Measurements from ENCODE around the gene PDE9A.

PDE9A gene

GRCh38 chr21:42688841-42689371, 35.5 kb downstream of the PDE9A start:
- Histone ChIP-seq H3K9me3 (ENCODE audit: control insufficient read depth in 2 of 2, low read length in 2 of 2) (no peaks in the 10 kb centered on the region), H3K27ac (ENCODE audit: low read depth in 2 of 2, low read length in 2 of 2) (no peak overlapping the region), H3K36me3 (ENCODE audit: control insufficient read depth in 2 of 2, insufficient read depth in 2 of 2, low read length in 2 of 2) (peaks cover 17 to 28% of the 10 kb centered on the region in 2 donors), H3K4me1 (ENCODE audit: control insufficient read depth in 2 of 2, insufficient read depth in 2 of 2, low read length in 2 of 2) (no peaks in the 10 kb centered on the region), H3K9ac (ENCODE audit: low read depth in 1 of 2, low read length in 2 of 2) (no peak overlapping the region), H3K4me3 (ENCODE audit: low read length in 2 of 2) (no peak overlapping the region), H3K27me3 (ENCODE audit: control insufficient read depth in 2 of 2, insufficient read depth in 2 of 2, low read length in 2 of 2) (no peaks in the 10 kb centered on the region)

DNA sequence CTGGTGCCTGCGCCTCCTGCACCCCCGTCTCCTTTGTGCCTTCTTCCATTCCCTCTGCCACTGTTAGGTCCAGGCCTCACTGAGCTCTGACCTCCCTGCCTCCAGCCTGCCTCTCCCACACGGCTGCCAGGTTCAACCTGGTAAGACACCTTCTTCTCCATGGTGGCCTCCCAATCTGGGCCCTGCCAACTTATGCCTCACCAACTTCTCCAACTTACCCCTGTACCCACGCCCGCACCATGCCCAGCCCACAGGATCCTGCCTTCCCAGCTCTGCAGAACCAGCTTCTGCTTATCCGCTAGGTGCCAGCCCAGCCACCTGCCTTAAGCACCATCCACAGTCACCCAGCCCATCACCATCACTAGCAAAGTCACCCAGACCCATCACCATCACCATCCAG, 37.2 kb downstream of the PDE9A start:
- no peaks in the 10 kb centered on the region for H3K4me1 ChIP-seq (ENCODE audit: control insufficient read depth in 2 of 2, insufficient read depth in 2 of 2, low read length in 2 of 2)
- H3K27me3 ChIP-seq (ENCODE audit: control insufficient read depth in 2 of 2, insufficient read depth in 2 of 2, low read length in 2 of 2): no peaks in the 10 kb centered on the region
- H3K4me3 ChIP-seq (ENCODE audit: low read length in 2 of 2): no peak overlapping the region
- H3K9ac ChIP-seq (ENCODE audit: low read depth in 1 of 2, low read length in 2 of 2): no peak overlapping the region
- no peak overlapping the region for H3K27ac ChIP-seq (ENCODE audit: low read depth in 2 of 2, low read length in 2 of 2)
- no peaks in the 10 kb centered on the region for H3K9me3 ChIP-seq (ENCODE audit: control insufficient read depth in 2 of 2, low read length in 2 of 2)
- peaks cover 15 to 30% of the 10 kb centered on the region in 2 donors for H3K36me3 ChIP-seq (ENCODE audit: control insufficient read depth in 2 of 2, insufficient read depth in 2 of 2, low read length in 2 of 2)

- H3K9me3 ChIP-seq (ENCODE audit: control insufficient read depth in 2 of 2, low read length in 2 of 2): no peaks in the 10 kb centered on the region
- H3K9ac ChIP-seq (ENCODE audit: low read depth in 1 of 2, low read length in 2 of 2): no peak overlapping the region
- H3K4me3 ChIP-seq (ENCODE audit: low read length in 2 of 2): no peak overlapping the region
- no peak overlapping the region for H3K27ac ChIP-seq (ENCODE audit: low read depth in 2 of 2, low read length in 2 of 2)
- peaks cover 15 to 30% of the 10 kb centered on the region in 2 donors for H3K36me3 ChIP-seq (ENCODE audit: control insufficient read depth in 2 of 2, insufficient read depth in 2 of 2, low read length in 2 of 2)
- H3K4me1 ChIP-seq (ENCODE audit: control insufficient read depth in 2 of 2, insufficient read depth in 2 of 2, low read length in 2 of 2): no peaks in the 10 kb centered on the region
- no peaks in the 10 kb centered on the region for H3K27me3 ChIP-seq (ENCODE audit: control insufficient read depth in 2 of 2, insufficient read depth in 2 of 2, low read length in 2 of 2)
Observed at GRCh38 chr21:42691901-42692559, 38.6 kb downstream of the PDE9A start.

GRCh38 chr21:42692688-42693087, 39.3 kb downstream of the PDE9A start:
- no peaks in the 10 kb centered on the region for H3K9me3 ChIP-seq (ENCODE audit: control insufficient read depth in 2 of 2, low read length in 2 of 2)
- no peak overlapping the region for H3K9ac ChIP-seq (ENCODE audit: low read depth in 1 of 2, low read length in 2 of 2)
- H3K27me3 ChIP-seq (ENCODE audit: control insufficient read depth in 2 of 2, insufficient read depth in 2 of 2, low read length in 2 of 2): no peaks in the 10 kb centered on the region
- H3K4me1 ChIP-seq (ENCODE audit: control insufficient read depth in 2 of 2, insufficient read depth in 2 of 2, low read length in 2 of 2): no peaks in the 10 kb centered on the region
- no peak overlapping the region for H3K27ac ChIP-seq (ENCODE audit: low read depth in 2 of 2, low read length in 2 of 2)
- H3K36me3 ChIP-seq (ENCODE audit: control insufficient read depth in 2 of 2, insufficient read depth in 2 of 2, low read length in 2 of 2): peaks cover 16 to 29% of the 10 kb centered on the region in 2 donors
- no peak overlapping the region for H3K4me3 ChIP-seq (ENCODE audit: low read length in 2 of 2)

DNA sequence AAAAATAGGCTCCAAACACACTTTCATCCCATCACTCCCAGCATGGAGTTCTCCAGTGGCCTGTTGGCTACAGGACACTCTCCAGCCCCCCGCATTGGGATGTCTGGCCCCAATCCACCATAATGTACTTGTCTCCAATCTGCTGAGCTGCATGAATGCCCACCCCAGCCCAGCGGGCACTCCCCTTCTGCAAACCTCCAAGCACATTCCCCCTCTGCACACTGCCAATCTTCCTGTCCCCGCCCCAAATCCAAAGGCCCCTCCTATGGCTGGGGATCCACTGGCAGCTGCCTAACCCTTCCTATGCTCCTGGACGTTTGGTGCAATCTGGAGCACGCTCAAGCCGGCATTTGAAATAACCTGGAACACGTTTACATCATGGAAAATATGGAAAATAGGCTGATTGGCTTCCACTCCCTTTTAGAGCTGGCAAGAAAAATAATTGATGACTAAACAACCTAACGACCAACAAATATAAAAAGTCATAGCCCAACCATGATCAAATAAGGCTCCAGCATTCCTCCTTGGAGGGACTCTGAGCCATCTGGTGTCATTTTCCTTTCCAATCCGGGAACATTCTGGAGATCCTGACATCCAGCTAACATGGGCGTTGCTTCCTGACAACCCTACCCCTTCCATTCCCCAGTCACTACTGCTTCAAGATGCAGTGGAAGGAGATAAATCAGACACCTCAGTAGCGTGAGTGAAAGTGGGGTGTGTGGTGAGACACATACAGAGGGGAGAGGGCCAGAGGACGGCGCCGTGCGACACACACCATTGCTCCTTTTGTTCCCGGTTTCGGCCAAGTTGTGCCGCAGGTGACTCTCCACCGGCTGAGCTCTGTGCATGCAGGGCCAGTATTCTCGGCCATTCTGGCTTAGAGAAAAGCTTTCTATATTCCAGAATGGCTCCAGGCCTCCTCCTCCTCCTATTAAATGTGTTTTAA, 41.6 kb downstream of the PDE9A start:
- H3K27ac ChIP-seq (ENCODE audit: low read depth in 2 of 2, low read length in 2 of 2): no peak overlapping the region
- H3K36me3 ChIP-seq (ENCODE audit: control insufficient read depth in 2 of 2, insufficient read depth in 2 of 2, low read length in 2 of 2): peaks cover 21% of the 10 kb centered on the region in 2 donors

DNA sequence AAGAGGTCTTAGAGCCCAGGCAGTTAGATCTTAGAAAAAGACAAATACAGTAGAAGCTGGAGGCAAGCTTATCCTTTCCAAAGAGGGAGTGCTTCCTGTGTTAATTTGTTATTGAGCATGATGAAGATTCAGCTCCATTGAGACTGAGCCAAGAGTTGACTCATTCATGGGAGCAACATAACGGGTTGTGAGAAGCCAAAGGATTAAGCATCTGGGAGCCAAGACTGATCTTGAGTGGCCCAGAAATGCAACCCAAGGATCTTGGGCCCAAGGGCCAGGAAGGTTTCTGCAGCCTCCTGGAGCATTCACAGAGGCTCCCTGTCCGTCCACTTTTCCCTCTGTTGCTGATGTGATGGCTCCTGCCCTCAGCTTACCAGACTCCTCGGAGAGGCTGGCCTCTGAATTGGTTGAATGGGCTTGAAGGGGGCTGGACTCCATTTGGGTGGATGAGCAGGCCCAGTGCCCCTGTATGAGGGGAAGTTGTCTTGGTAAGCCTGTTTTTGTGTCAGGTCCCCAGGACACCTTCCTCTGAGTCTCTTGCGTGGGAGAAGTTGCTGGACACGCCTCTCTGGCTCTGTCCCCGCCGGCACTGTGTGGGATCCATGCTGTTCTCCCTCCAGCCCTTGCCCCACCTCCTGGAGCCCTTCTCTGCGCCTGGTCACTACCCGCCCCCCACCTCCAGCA, 42.4 kb downstream of the PDE9A start:
- Histone ChIP-seq H3K27ac (ENCODE audit: low read depth in 2 of 2, low read length in 2 of 2) (no peak overlapping the region), H3K4me3 (ENCODE audit: low read length in 2 of 2) (no peak overlapping the region), H3K36me3 (ENCODE audit: control insufficient read depth in 2 of 2, insufficient read depth in 2 of 2, low read length in 2 of 2) (peaks cover 17 to 24% of the 10 kb centered on the region in 2 donors), H3K9ac (ENCODE audit: low read depth in 1 of 2, low read length in 2 of 2) (no peak overlapping the region), H3K9me3 (ENCODE audit: control insufficient read depth in 2 of 2, low read length in 2 of 2) (no peaks in the 10 kb centered on the region), H3K4me1 (ENCODE audit: control insufficient read depth in 2 of 2, insufficient read depth in 2 of 2, low read length in 2 of 2) (no peaks in the 10 kb centered on the region), H3K27me3 (ENCODE audit: control insufficient read depth in 2 of 2, insufficient read depth in 2 of 2, low read length in 2 of 2) (no peaks in the 10 kb centered on the region)

More for the DNA sequence above, 41.6 kb downstream of the PDE9A start:
- Histone ChIP-seq H3K27me3 (ENCODE audit: control insufficient read depth in 2 of 2, insufficient read depth in 2 of 2, low read length in 2 of 2) (no peaks in the 10 kb centered on the region), H3K9ac (ENCODE audit: low read depth in 1 of 2, low read length in 2 of 2) (no peak overlapping the region), H3K9me3 (ENCODE audit: control insufficient read depth in 2 of 2, low read length in 2 of 2) (no peaks in the 10 kb centered on the region), H3K4me3 (ENCODE audit: low read length in 2 of 2) (no peak overlapping the region), H3K4me1 (ENCODE audit: control insufficient read depth in 2 of 2, insufficient read depth in 2 of 2, low read length in 2 of 2) (no peaks in the 10 kb centered on the region)

- H3K27me3 ChIP-seq (ENCODE audit: control insufficient read depth in 2 of 2, insufficient read depth in 2 of 2, low read length in 2 of 2): no peaks in the 10 kb centered on the region
Observed at GRCh38 chr21:42696501-42697040, 43.1 kb downstream of the PDE9A start.

GRCh38 chr21:42698733-42699132, 45.3 kb downstream of the PDE9A start:
- Histone ChIP-seq H3K9ac (ENCODE audit: low read depth in 1 of 2, low read length in 2 of 2) (no peak overlapping the region), H3K9me3 (ENCODE audit: control insufficient read depth in 2 of 2, low read length in 2 of 2) (no peaks in the 10 kb centered on the region), H3K4me3 (ENCODE audit: low read length in 2 of 2) (no peak overlapping the region), H3K4me1 (ENCODE audit: control insufficient read depth in 2 of 2, insufficient read depth in 2 of 2, low read length in 2 of 2) (no peaks in the 10 kb centered on the region), H3K36me3 (ENCODE audit: control insufficient read depth in 2 of 2, insufficient read depth in 2 of 2, low read length in 2 of 2) (peaks cover 4 to 18% of the 10 kb centered on the region in 2 donors), H3K27ac (ENCODE audit: low read depth in 2 of 2, low read length in 2 of 2) (no peak overlapping the region), H3K27me3 (ENCODE audit: control insufficient read depth in 2 of 2, insufficient read depth in 2 of 2, low read length in 2 of 2) (no peaks in the 10 kb centered on the region)

More at GRCh38 chr21:42696501-42697040, 43.1 kb downstream of the PDE9A start:
- Histone ChIP-seq H3K9ac (ENCODE audit: low read depth in 1 of 2, low read length in 2 of 2) (no peak overlapping the region), H3K4me1 (ENCODE audit: control insufficient read depth in 2 of 2, insufficient read depth in 2 of 2, low read length in 2 of 2) (no peaks in the 10 kb centered on the region), H3K27ac (ENCODE audit: low read depth in 2 of 2, low read length in 2 of 2) (no peak overlapping the region), H3K4me3 (ENCODE audit: low read length in 2 of 2) (no peak overlapping the region), H3K9me3 (ENCODE audit: control insufficient read depth in 2 of 2, low read length in 2 of 2) (no peaks in the 10 kb centered on the region), H3K36me3 (ENCODE audit: control insufficient read depth in 2 of 2, insufficient read depth in 2 of 2, low read length in 2 of 2) (peaks cover 11 to 21% of the 10 kb centered on the region in 2 donors)

DNA sequence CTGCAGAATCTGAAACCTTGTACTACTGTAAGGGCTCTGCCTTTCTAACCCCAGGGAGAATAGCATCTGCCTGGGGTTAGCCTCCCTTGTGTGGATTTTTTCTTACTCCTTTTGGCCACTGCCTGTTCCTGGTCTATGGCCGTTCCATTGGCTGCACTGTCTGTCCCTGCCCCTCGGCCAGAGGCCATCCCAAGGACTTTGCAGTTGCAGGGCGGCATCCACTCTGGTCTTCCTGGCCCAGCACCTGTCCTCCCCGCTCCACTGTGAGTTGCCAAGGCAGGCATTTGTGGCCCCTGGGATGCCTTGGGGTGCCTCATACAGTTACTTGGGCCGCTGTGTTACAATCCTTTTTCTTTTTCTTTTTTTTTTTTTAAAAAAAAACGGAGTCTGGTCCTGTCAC, 45.8 kb downstream of the PDE9A start:
- H3K27ac ChIP-seq (ENCODE audit: low read depth in 2 of 2, low read length in 2 of 2): no peak overlapping the region
- H3K4me3 ChIP-seq (ENCODE audit: low read length in 2 of 2): no peak overlapping the region
- peaks cover 0 to 18% of the 10 kb centered on the region in 2 donors for H3K36me3 ChIP-seq (ENCODE audit: control insufficient read depth in 2 of 2, insufficient read depth in 2 of 2, low read length in 2 of 2)
- H3K9ac ChIP-seq (ENCODE audit: low read depth in 1 of 2, low read length in 2 of 2): no peak overlapping the region
- H3K27me3 ChIP-seq (ENCODE audit: control insufficient read depth in 2 of 2, insufficient read depth in 2 of 2, low read length in 2 of 2): no peaks in the 10 kb centered on the region
- no peaks in the 10 kb centered on the region for H3K9me3 ChIP-seq (ENCODE audit: control insufficient read depth in 2 of 2, low read length in 2 of 2)
- no peaks in the 10 kb centered on the region for H3K4me1 ChIP-seq (ENCODE audit: control insufficient read depth in 2 of 2, insufficient read depth in 2 of 2, low read length in 2 of 2)
